Activated naive CD4-positive, alpha-beta T cell (primary cell): ENCODE results near the gene PHTF1.

Experiments
- DNase-seq, 4 experiments: peaks; one replicate each; lab custom pipeline; 2025; lab: John Stamatoyannopoulos, UW

Gene PHTF1

GRCh38 chr1:113665071-113665470 is 94.2 kb downstream of the PHTF1 start:
- DNase-seq = no peak

- DNase-seq = no peak
These were observed 95.9 kb downstream of the PHTF1 start for GRCh38 chr1:113663165-113663951.

GRCh38 chr1:113662101-113662500 is 97.2 kb downstream of the PHTF1 start:
- DNase-seq = no peak

- DNase-seq = no peak
These were observed 99.2 kb downstream of the PHTF1 start for GRCh38 chr1:113660088-113660487.

GRCh38 chr1:113659556-113659955 is 99.7 kb downstream of the PHTF1 start:
- DNase-seq = no peak

GRCh38 chr1:113659035-113659434 is 100.3 kb downstream of the PHTF1 start:
- no peak for DNase-seq

GRCh38 chr1:113657556-113658063 is 101.7 kb downstream of the PHTF1 start:
- no peak for DNase-seq

GRCh38 chr1:113657126-113657525 is 102.2 kb downstream of the PHTF1 start:
- DNase-seq = no peak

GRCh38 chr1:113654883-113655282 is 104.4 kb downstream of the PHTF1 start:
- DNase-seq = no peak

- no peak for DNase-seq
These were observed 105.5 kb downstream of the PHTF1 start for GRCh38 chr1:113653741-113654140.

GRCh38 chr1:113652771-113653170 is 106.5 kb downstream of the PHTF1 start:
- no peak for DNase-seq

- no peak for DNase-seq
These were observed 110.8 kb downstream of the PHTF1 start for GRCh38 chr1:113648478-113648877.

- no peak for DNase-seq
These were observed 112.1 kb downstream of the PHTF1 start for GRCh38 chr1:113647164-113647563.
